ENCODE results near the gene CNOT2. TPM values are rescaled to one million over a fixed set of nuclear protein-coding genes. Genes with fewer than 3 reads are reported as not detected.

Gene CNOT2
- polyA plus RNA-seq, 5 donors = 107 to 161 (median 153) TPM

- no peak for DNase-seq
Observed at GRCh38 chr12:70248876-70249275, 5.6 kb downstream of the CNOT2 start.

- DNase-seq = no peak
Observed at GRCh38 chr12:70249903-70250302, 6.7 kb downstream of the CNOT2 start.

GRCh38 chr12:70251226-70251625 is 8.0 kb downstream of the CNOT2 start:
- no peak for DNase-seq

- no peak for DNase-seq
Observed at GRCh38 chr12:70251661-70252060, 8.4 kb downstream of the CNOT2 start.

- DNase-seq = no peak
Observed at GRCh38 chr12:70252832-70253231, 9.6 kb downstream of the CNOT2 start.

GRCh38 chr12:70254225-70254624 is 11.0 kb downstream of the CNOT2 start:
- no peak for DNase-seq

GRCh38 chr12:70254846-70255245 is 11.6 kb downstream of the CNOT2 start:
- DNase-seq = no peak

GRCh38 chr12:70255311-70255710 is 12.1 kb downstream of the CNOT2 start:
- DNase-seq = no peak

GRCh38 chr12:70258605-70259403 is 15.6 kb downstream of the CNOT2 start:
- DNase-seq = no peak

GRCh38 chr12:70260646-70261045 is 17.4 kb downstream of the CNOT2 start:
- DNase-seq = no peak

GRCh38 chr12:70264067-70264867 is 21.0 kb downstream of the CNOT2 start:
- DNase-seq = no peak

GRCh38 chr12:70265132-70265531 is 21.9 kb downstream of the CNOT2 start:
- DNase-seq = no peak

- no peak for DNase-seq
Observed at GRCh38 chr12:70267550-70267949, 24.3 kb downstream of the CNOT2 start.

- no peak for DNase-seq
Observed at GRCh38 chr12:70268972-70269371, 25.7 kb downstream of the CNOT2 start.

- no peak for DNase-seq
Observed at GRCh38 chr12:70270108-70270507, 26.9 kb downstream of the CNOT2 start.

GRCh38 chr12:70271025-70271424 is 27.8 kb downstream of the CNOT2 start:
- DNase-seq = no peak

GRCh38 chr12:70272510-70272909 is 29.3 kb downstream of the CNOT2 start:
- DNase-seq = no peak

GRCh38 chr12:70275045-70275444 is 31.8 kb downstream of the CNOT2 start:
- no peak for DNase-seq

GRCh38 chr12:70277973-70278372 is 34.7 kb downstream of the CNOT2 start:
- no peak for DNase-seq

GRCh38 chr12:70278945-70279344 is 35.7 kb downstream of the CNOT2 start:
- DNase-seq = no peak

GRCh38 chr12:70283232-70283631 is 40.0 kb downstream of the CNOT2 start:
- no peak for DNase-seq

- DNase-seq = no peak
Observed at GRCh38 chr12:70288817-70289216, 45.6 kb downstream of the CNOT2 start.

- no peak for DNase-seq
Observed at GRCh38 chr12:70290116-70290515, 46.9 kb downstream of the CNOT2 start.

Measured in right lung (tissue), 5 donors.